Small intestine (tissue), 7 donors: ENCODE data around the gene FZD10. TPM values are rescaled to one million over a fixed set of nuclear protein-coding genes. Genes with fewer than 3 reads are reported as not detected.

Experiments
- DNase-seq, 2 donors: peaks; one replicate each; pipeline versions ENCODE4 v3.0.0 to v3.0.0-alpha.2; 2013
- FAIRE-seq: peaks from 2 replicates; lab custom pipeline; 2012; peaks lifted over from hg19 to GRCh38; lab: Jason Lieb, UNC
- H3K27ac ChIP-seq, 3 donors: one replicate each; pipeline ENCODE4 v1.5.1; 2013; ENCODE audit warnings: low read length in 2 of 3, mild to moderate bottlenecking in 2 of 3, control low read depth in 1 of 3, inconsistent platforms in 1 of 3, low read depth in 1 of 3, moderate library complexity in 1 of 3
- H3K27me3 ChIP-seq, 3 donors: one replicate each; pipeline ENCODE4 v1.6.1; 2013; ENCODE audit warnings: low read length in 3 of 3, inconsistent platforms in 1 of 3; ENCODE audit not compliant: control insufficient read depth in 3 of 3, insufficient read depth in 3 of 3
- H3K36me3 ChIP-seq, 3 donors: one replicate each; pipeline ENCODE4 v1.6.1; 2013; ENCODE audit warnings: low read length in 3 of 3, inconsistent platforms in 1 of 3, low read depth in 1 of 3, mild to moderate bottlenecking in 1 of 3, moderate library complexity in 1 of 3; ENCODE audit not compliant: control insufficient read depth in 3 of 3, insufficient read depth in 2 of 3
- H3K4me1 ChIP-seq, 3 donors: one replicate each; pipeline ENCODE4 v1.6.1; 2013; ENCODE audit warnings: low read length in 2 of 3, inconsistent platforms in 1 of 3, low read depth in 1 of 3, mild to moderate bottlenecking in 1 of 3, moderate library complexity in 1 of 3; ENCODE audit not compliant: control insufficient read depth in 3 of 3, insufficient read depth in 2 of 3
- H3K4me3 ChIP-seq, 3 donors: one replicate each; pipeline ENCODE4 v1.5.1; 2013; ENCODE audit warnings: low read length in 3 of 3, control low read depth in 1 of 3, inconsistent platforms in 1 of 3, low read depth in 1 of 3, mild to moderate bottlenecking in 1 of 3, moderate library complexity in 1 of 3
- H3K9me3 ChIP-seq, 2 donors: one replicate each; pipeline ENCODE4 v1.6.1; 2013; ENCODE audit warnings: low read depth in 1 of 2, low read length in 1 of 2; ENCODE audit not compliant: control insufficient read depth in 2 of 2, insufficient read depth in 1 of 2
- WGBS, 3 donors: extraction: QIAGEN DNeasy Blood & Tissue Kit; methylation state at CpG; one replicate each; pipeline ENCODE4 v1.1.7; 2013; 5-methylcytosine and 5-hydroxymethylcytosine counted together
- polyA plus RNA-seq, 4 donors: library from polyadenylated mRNA; stranded (reverse) in 3 of 4; unstranded in 1 of 4; fragments of 200-250 nt in 3 of 4; fragments of 120-200 nt in 1 of 4; gene quantifications; one replicate each; pipeline versions ENCODE4 v1.2.1 to v1.2.3, GENCODE V29; 2013
- donor health status: healthy with polysubstance abuse.
- donor health status: control.
- donor health status: control.
- donor health status: Bipolar disorder and iron deficiency.
- donor health status: healthy.

The FZD10 gene
- polyA plus RNA-seq, 4 donors = 1.2 to 1.6 TPM; not detected in 2

- H3K4me3 ChIP-seq = no peak overlapping the region
- 72 to 82% (median 79%) methylated on average over 12 of the region's 12 CpGs for WGBS, 3 donors
- FAIRE-seq = no peak
- no peaks in the 10 kb centered on the region for H3K27me3 ChIP-seq
- no peaks in the 10 kb centered on the region for H3K4me1 ChIP-seq
- no peaks in the 10 kb centered on the region for H3K36me3 ChIP-seq
- no peak overlapping the region for H3K27ac ChIP-seq
- DNase-seq = no peak
- H3K9me3 ChIP-seq = no peaks in the 10 kb centered on the region
These were observed 22.3 kb downstream of the FZD10 start for GRCh38 chr12:130184404-130185090.

DNA sequence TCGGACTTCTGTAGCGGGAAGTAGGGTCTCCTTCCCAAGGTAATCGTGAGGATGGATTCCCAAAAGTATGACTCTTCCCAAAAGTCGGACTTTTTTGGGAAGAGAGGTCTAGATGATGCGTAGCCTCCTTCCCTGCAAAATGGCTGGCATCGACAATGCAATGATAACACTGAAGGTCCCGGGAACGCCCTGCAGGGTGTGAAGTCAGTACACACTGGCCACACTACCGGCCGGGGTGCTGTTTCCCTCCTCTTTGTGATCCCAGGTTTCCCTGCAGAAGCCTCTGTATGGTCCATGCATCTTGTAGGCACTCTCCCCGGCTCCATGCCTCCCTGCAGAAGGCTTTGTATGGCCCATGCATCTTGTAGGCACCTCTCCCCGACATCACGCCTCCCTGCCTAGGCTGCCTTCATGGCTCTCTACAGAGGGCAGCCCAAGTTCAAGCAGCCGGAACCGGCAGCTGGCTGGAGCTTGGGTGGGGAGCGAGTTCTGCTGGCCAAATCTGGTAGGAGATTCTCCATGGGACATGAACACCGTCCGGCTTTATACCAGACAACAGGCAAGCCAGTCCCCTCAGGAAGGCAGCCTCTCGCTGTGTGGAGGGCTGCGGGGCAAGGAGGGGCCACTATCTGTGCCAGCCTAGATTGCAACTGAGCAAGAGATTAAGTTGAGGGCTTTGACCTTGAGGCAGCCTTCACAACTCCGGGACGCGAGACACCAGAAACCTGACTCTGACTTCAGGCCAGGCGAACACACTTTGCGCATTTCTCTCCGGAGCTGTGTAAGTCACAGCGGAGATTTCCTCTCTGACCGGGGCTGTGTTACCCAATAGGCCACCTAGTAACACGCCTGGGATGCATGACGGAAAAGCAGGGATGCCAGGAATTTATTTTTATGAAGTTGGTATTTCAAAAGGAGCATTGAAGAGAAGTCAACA is 23.5 kb downstream of the FZD10 start:
- Histone ChIP-seq H3K4me1 (no peaks in the 10 kb centered on the region), H3K27ac (no peak overlapping the region), H3K9me3 (no peaks in the 10 kb centered on the region), H3K4me3 (no peak overlapping the region), H3K27me3 (no peaks in the 10 kb centered on the region), H3K36me3 (no peaks in the 10 kb centered on the region)
- DNase-seq = no peak
- WGBS, 3 donors = 83 to 87% (median 87%) methylated on average over 30 of the region's 30 CpGs
- no peak for FAIRE-seq

GRCh38 chr12:130186651-130187268 is 24.5 kb downstream of the FZD10 start:
- Histone ChIP-seq H3K9me3 (no peaks in the 10 kb centered on the region), H3K27me3 (no peaks in the 10 kb centered on the region), H3K4me3 (no peak overlapping the region), H3K36me3 (no peaks in the 10 kb centered on the region), H3K27ac (no peak overlapping the region), H3K4me1 (no peaks in the 10 kb centered on the region)
- WGBS, 3 donors = 34 to 42% (median 41%) methylated on average over 13 of the region's 13 CpGs
- FAIRE-seq = no peak
- DNase-seq = no peak

- no peaks in the 10 kb centered on the region for H3K9me3 ChIP-seq
- DNase-seq (no peak), FAIRE-seq (no peak)
- H3K4me3 ChIP-seq = no peak overlapping the region
- no peak overlapping the region for H3K27ac ChIP-seq
- H3K36me3 ChIP-seq = no peaks in the 10 kb centered on the region
- 59 to 74% (median 66%) methylated on average over 19 of the region's 19 CpGs for WGBS, 3 donors
- no peaks in the 10 kb centered on the region for H3K4me1 ChIP-seq
- no peaks in the 10 kb centered on the region for H3K27me3 ChIP-seq
These were observed 30.5 kb downstream of the FZD10 start for GRCh38 chr12:130192642-130193345.

DNA sequence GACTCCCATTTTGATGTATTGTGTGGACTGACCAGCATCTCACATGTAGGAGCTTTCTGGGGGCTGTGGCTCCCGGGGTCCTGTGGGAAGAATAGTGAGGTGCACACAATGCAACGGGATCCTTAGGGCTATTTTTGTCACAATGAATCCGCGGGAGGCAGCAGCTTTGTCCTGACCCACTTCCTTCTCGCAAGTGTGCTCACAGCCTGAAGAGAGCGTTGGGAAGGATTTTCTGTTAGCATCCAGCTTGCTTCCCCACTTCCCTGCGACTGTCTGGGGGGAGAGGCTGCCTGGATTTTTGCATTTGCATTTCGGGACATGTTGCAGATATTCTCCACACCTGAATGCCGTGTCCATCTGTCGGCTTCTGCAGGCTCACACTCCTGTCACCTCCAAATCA is 31.9 kb downstream of the FZD10 start:
- H3K36me3 ChIP-seq = no peaks in the 10 kb centered on the region
- no peak overlapping the region for H3K4me3 ChIP-seq
- H3K9me3 ChIP-seq = no peaks in the 10 kb centered on the region
- no peak overlapping the region for H3K27ac ChIP-seq
- no peak for DNase-seq
- H3K4me1 ChIP-seq = no peaks in the 10 kb centered on the region
- peaks cover 0 to 4% (median 0%) of the 10 kb centered on the region in 3 donors for H3K27me3 ChIP-seq
- FAIRE-seq = no peak
- WGBS, 3 donors = 55 to 76% (median 64%) methylated on average over 10 of the region's 10 CpGs

DNA sequence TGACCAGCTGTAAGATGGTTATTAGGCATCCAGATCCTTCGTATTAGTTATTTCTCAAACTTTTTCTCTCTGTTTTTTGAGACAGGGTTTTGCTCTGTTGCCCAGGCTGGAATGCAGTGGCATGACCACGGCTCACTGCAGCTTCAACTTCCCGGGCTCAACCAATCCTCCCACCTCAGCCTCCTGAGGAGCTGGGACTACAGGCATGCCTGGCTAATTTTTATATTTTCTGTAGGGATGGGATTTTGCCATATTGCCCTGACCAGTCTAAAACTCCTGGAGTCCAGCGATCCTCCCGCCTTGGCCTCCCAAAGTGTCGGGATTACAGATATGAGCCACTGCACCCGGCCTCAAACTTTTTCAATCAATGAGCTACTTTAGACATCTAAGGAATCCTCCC is 33.1 kb downstream of the FZD10 start:
- WGBS, 3 donors = 90 to 93% (median 91%) methylated on average over 7 of the region's 7 CpGs
- Histone ChIP-seq H3K27ac (no peak overlapping the region), H3K9me3 (no peaks in the 10 kb centered on the region), H3K4me1 (no peaks in the 10 kb centered on the region), H3K36me3 (no peaks in the 10 kb centered on the region), H3K27me3 (peaks cover 0 to 4% (median 0%) of the 10 kb centered on the region in 3 donors), H3K4me3 (no peak overlapping the region)
- no peak for DNase-seq
- no peak for FAIRE-seq

DNA sequence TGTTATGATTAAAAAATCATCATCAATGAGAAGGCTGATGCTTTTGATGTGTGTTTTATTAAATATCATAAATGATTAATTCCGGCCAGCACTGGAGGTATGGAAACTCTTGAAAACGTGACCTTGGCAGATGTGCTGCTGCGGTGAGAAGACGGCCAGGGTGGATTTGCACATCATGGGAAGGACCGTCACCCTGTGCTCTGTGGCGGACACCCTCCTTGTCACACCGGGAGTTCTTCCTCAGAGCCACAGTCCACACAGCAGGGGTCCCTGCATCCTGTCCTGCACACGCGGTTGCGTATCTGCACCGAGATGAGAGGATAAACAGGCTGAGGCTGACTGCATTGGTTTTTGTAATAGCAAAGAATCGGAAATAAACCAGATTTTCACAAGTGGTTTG is 33.5 kb downstream of the FZD10 start:
- H3K4me3 ChIP-seq = no peak overlapping the region
- H3K9me3 ChIP-seq = peaks cover 0 to 1% of the 10 kb centered on the region in 2 donors
- WGBS, 3 donors = 78 to 82% (median 79%) methylated on average over 12 of the region's 12 CpGs
- H3K4me1 ChIP-seq = no peaks in the 10 kb centered on the region
- H3K36me3 ChIP-seq = no peaks in the 10 kb centered on the region
- no peak for FAIRE-seq
- no peak overlapping the region for H3K27ac ChIP-seq
- DNase-seq = no peak
- peaks cover 0 to 4% (median 0%) of the 10 kb centered on the region in 3 donors for H3K27me3 ChIP-seq

DNA sequence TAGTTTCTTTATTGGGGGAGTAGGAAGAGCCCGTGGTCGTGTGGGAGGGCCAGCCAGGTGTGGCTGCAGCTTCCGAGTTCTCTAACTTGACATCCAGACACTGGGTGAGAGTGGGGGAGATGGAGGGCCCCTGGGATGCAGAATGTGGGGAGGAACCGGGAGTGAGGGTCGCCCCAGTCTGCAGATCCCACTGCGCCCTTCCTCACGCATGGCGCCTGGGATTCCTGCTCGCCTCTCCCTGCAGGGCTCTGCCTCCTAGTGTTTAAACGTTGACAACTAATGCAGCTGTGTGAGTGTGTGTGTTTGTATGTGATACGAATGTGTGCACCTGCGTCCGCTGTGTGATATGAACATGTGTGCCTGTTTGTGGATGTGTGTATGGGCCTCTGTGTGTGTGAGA is 34.6 kb downstream of the FZD10 start:
- no peak for DNase-seq
- Histone ChIP-seq H3K27ac (no peak overlapping the region), H3K36me3 (no peaks in the 10 kb centered on the region), H3K4me3 (no peak overlapping the region), H3K27me3 (peaks cover 0 to 4% (median 0%) of the 10 kb centered on the region in 3 donors), H3K4me1 (no peaks in the 10 kb centered on the region), H3K9me3 (peaks cover 0 to 5% of the 10 kb centered on the region in 2 donors)
- FAIRE-seq = no peak
- WGBS, 3 donors = 67 to 72% (median 68%) methylated on average over 13 of the region's 13 CpGs
